GM19043 (cell line): ENCODE results near the gene ZSWIM6.

ENCODE experiments used
- ATAC-seq: cut with Tn5 transposase; IDR thresholded peaks from one replicate; pipeline ENCODE4 v1.9.1; 2021; ENCODE audit warnings: low read depth; ENCODE audit not compliant: unreplicated experiment

ZSWIM6 gene

DNA sequence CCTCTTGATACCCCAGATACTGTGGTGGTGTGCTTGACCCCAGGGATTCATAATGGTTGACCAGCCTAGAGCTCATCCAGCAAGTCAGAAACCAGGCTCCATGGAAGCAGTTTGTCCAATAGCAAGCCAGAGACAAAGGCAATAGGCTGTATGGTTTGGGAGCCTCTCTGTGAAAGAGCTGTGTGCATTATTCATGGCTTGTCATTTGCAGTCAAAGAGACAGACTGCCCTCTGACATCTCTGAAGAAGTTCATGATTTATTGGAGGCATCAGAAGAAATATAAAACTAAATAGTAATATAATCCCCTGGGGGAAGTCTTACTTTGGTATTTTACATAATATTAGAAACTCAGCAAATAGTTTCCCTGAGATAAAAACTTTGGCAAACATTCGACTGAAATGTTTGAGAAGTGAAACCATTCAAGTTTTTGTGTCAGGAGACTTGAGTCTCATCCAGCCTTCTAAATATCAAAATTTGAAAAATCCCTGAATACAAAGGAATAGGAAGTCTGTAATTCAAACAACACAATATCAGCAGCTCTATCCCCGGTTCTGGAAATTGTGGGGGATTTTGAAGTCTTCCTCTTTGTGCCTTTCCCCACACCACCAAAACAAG lies 250.3 kb downstream of the ZSWIM6 start:
- ATAC-seq = no peak

GRCh38 chr5:61582887-61583286 lies 250.8 kb downstream of the ZSWIM6 start:
- no peak for ATAC-seq

GRCh38 chr5:61586096-61587084 lies 254.3 kb downstream of the ZSWIM6 start:
- no peak for ATAC-seq

- no peak for ATAC-seq
Measured at GRCh38 chr5:61587125-61587524, 255.1 kb downstream of the ZSWIM6 start.

DNA sequence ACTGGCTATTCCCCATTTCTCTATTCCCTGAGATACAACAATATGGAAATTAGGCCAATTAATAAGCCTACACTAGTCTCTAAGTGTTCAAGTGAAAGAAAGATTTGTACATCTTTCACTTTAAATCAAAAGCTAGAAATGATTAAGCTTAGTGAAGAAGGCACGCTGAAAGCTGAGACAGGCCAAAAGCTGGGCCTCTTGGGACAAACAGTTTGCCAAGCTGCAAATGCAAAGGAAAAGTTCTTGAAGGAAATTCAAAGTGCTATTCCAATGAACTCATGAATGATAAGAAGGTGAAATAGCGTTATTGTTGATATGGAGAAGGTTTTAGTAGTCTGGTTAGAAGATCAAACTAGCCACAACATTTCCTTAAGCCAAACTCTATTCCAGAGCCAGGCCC lies 256.2 kb downstream of the ZSWIM6 start:
- no peak for ATAC-seq

- no peak for ATAC-seq
Measured at GRCh38 chr5:61589946-61590345, 257.9 kb downstream of the ZSWIM6 start.

DNA sequence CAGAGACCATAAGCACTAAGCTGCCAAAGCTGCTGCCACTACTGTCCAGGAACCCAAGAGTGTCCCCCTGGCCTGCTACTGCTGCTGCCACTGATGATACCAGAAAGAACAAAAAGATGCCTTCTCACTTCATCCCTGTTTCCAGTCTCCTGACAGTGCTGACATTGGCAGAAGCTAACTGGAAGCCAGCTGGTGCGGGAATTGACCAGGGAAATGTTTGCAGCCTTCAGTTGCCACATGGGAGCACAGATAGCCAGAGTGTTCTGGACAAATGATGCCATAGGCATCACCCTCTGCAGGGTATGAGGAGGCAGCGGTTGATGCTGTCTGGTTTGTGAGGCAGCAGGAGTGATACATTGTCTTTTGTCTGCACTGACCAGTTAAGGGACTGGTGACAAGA lies 258.4 kb downstream of the ZSWIM6 start:
- ATAC-seq = no peak

- no peak for ATAC-seq
Measured at GRCh38 chr5:61591859-61592258, 259.8 kb downstream of the ZSWIM6 start.

DNA sequence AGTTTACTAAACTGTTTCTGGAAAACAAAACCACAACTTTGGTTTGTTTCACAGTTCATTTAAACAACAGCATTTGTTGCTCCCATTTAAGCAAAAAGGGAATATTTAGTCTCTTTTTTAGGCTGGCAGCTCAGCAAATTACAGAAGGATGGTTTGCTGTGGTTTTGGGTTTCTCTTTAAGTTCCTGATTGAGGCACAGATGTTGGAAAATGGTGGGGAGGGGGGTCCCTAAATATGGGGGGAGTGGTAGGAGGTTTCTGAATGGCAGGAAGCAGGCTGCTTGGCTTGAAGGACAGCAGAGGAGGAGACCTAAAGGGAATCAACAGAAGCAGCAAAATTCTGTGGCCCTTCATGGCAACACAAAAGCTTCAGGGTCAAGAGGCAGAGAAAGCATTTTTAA lies 263.4 kb downstream of the ZSWIM6 start:
- ATAC-seq = no peak
